CD14-positive monocyte (primary cell): ENCODE measurements around the gene OR2H2. TPM values are rescaled to one million over a fixed set of nuclear protein-coding genes. Genes with fewer than 3 reads are reported as not detected.

Source experiments
- DNase-seq, 3 donors: peaks; one replicate each; pipeline ENCODE4 v3.0.0-alpha.2; 2011 to 2022
- H2AFZ ChIP-seq: 2 replicates; pipeline ENCODE4 v1.6.0; 2012; ENCODE audit warnings: mild to moderate bottlenecking, low read depth, low read length, inconsistent platforms; ENCODE audit not compliant: insufficient read depth, poor library complexity, severe bottlenecking
- H3K27ac ChIP-seq, 2 donors: 1 replicate in 1 of 2; 2 replicates in 1 of 2; pipeline ENCODE4 v1.5.1; 2012 to 2013; ENCODE audit warnings: low read length in 2 of 2, control low read depth in 1 of 2, inconsistent platforms in 1 of 2, low read depth in 1 of 2, mild to moderate bottlenecking in 1 of 2
- H3K27me3 ChIP-seq, 2 donors: one replicate each; pipeline versions ENCODE4 v1.6.0 to v1.6.1; 2011 to 2013; ENCODE audit warnings: low read length in 2 of 2; ENCODE audit not compliant: control insufficient read depth in 2 of 2, insufficient read depth in 2 of 2
- H3K36me3 ChIP-seq, 2 donors: replicated peaks in 1 of 2; 1 replicate in 1 of 2; 2 replicates in 1 of 2; pipeline versions ENCODE4 v1.5.1 to v1.6.1; 2012 to 2013; ENCODE audit warnings: low read length in 2 of 2, control low read depth in 1 of 2, inconsistent platforms in 1 of 2, mild to moderate bottlenecking in 1 of 2; ENCODE audit not compliant: insufficient read depth in 2 of 2, control insufficient read depth in 1 of 2
- H3K4me1 ChIP-seq, 2 donors: 1 replicate in 1 of 2; 2 replicates in 1 of 2; pipeline versions ENCODE4 v1.5.1 to v1.6.1; 2012 to 2013; ENCODE audit warnings: low read length in 2 of 2, control low read depth in 1 of 2, inconsistent platforms in 1 of 2, mild to moderate bottlenecking in 1 of 2, moderate library complexity in 1 of 2; ENCODE audit not compliant: insufficient read depth in 2 of 2, control insufficient read depth in 1 of 2
- H3K4me2 ChIP-seq: replicated peaks from 2 replicates; pipeline ENCODE3; 2012; ENCODE audit warnings: low read length, moderate library complexity, mild to moderate bottlenecking; ENCODE audit not compliant: poor library complexity, severe bottlenecking; ENCODE audit errors: extremely low read depth
- H3K4me3 ChIP-seq, 3 experiments: fragments of 200-600 bp in 1 of 3; sonication (generic) in 1 of 3; replicated peaks in 1 of 3; 1 replicate in 2 of 3; 2 replicates in 1 of 3; pipeline ENCODE4 v1.5.1; 2011 to 2013; ENCODE audit warnings: low read length in 3 of 3, mild to moderate bottlenecking in 3 of 3, control low read depth in 2 of 3, low read depth in 2 of 3, inconsistent platforms in 1 of 3, moderate library complexity in 1 of 3
- H3K79me2 ChIP-seq: 2 replicates; pipeline ENCODE4 v1.6.0; 2012; ENCODE audit warnings: mild to moderate bottlenecking, control low read depth, inconsistent platforms, low read length, moderate library complexity; ENCODE audit not compliant: insufficient read depth
- H3K9ac ChIP-seq: 2 replicates; pipeline ENCODE4 v1.6.0; 2017; ENCODE audit warnings: low read length, mild to moderate bottlenecking; ENCODE audit not compliant: insufficient read depth, poor library complexity, severe bottlenecking
- H3K9me3 ChIP-seq, 2 donors: replicated peaks in 1 of 2; 1 replicate in 1 of 2; 2 replicates in 1 of 2; pipeline versions ENCODE4 v1.5.1 to v1.6.1; 2012 to 2013; ENCODE audit warnings: low read length in 2 of 2, control low read depth in 1 of 2; ENCODE audit not compliant: control insufficient read depth in 1 of 2, insufficient read depth in 1 of 2
- H4K20me1 ChIP-seq: 2 replicates; pipeline ENCODE4 v1.6.0; 2012; ENCODE audit warnings: mild to moderate bottlenecking, low read length, control low read depth, moderate library complexity; ENCODE audit not compliant: insufficient read depth
- H3K27ac Mint-ChIP-seq, 7 donors: one replicate each; pipeline ENCODE4 v1.8.0; 2020; ENCODE audit warnings: mild to moderate bottlenecking in 7 of 7, mixed read lengths in 7 of 7, moderate library complexity in 6 of 7, inconsistent platforms in 2 of 7
- H3K27me3 Mint-ChIP-seq, 3 donors: one replicate each; pipeline ENCODE4 v1.8.0; 2021 to 2022; ENCODE audit warnings: low read depth in 3 of 3, mild to moderate bottlenecking in 3 of 3, mixed read lengths in 3 of 3, moderate library complexity in 3 of 3, inconsistent platforms in 1 of 3
- H3K36me3 Mint-ChIP-seq, 2 donors: one replicate each; pipeline ENCODE4 v1.8.0; 2020; ENCODE audit warnings: mixed read lengths in 2 of 2, inconsistent platforms in 1 of 2, mild to moderate bottlenecking in 1 of 2
- H3K4me1 Mint-ChIP-seq: one replicate; pipeline ENCODE4 v1.8.0; 2020; ENCODE audit warnings: mild to moderate bottlenecking, mixed read lengths
- H3K4me3 Mint-ChIP-seq, 2 donors: one replicate each; pipeline ENCODE4 v1.8.0; 2020; ENCODE audit warnings: mild to moderate bottlenecking in 2 of 2, mixed read lengths in 2 of 2, moderate library complexity in 1 of 2
- H3K9me3 Mint-ChIP-seq, 7 donors: one replicate each; pipeline ENCODE4 v1.8.0; 2020 to 2022; ENCODE audit warnings: mixed read lengths in 7 of 7, mild to moderate bottlenecking in 6 of 7, moderate library complexity in 6 of 7, inconsistent platforms in 2 of 7
- WGBS: methylation state at CpG from one replicate; pipeline ENCODE4 v1.1.5; 2013; ENCODE audit warnings: missing lambda C conversion rate; ENCODE audit not compliant: insufficient coverage; 5-methylcytosine and 5-hydroxymethylcytosine counted together
- intact Hi-C, 2 donors: fragments of 100-400 bp; cut with micrococcal nuclease; formaldehyde crosslinking; loops; one replicate each; pipeline versions ENCODE4 v1.15.0 to v1.15.1; 2023
- polyA plus RNA-seq, 3 donors: library from polyadenylated mRNA; depleted of rRNA in 1 of 3; unstranded in 2 of 3; stranded (reverse) in 1 of 3; fragments of 300-500 nt in 2 of 3; fragments of >200 nt in 1 of 3; fragmentation: Illumina TruSeq in 2 of 3; gene quantifications; 1 replicate in 2 of 3; 2 replicates in 1 of 3; pipeline ENCODE4 v1.2.3, GENCODE V29; 2012 to 2021
- TF ChIP-seq, protein P1 (sequence below): fragments of 200-600 bp; IDR thresholded peaks from one replicate; pipeline ENCODE4 v1.8.0; 2022; ENCODE audit warnings: antibody characterized with exemption, mild to moderate bottlenecking

The OR2H2 gene
- polyA plus RNA-seq, 3 donors: not detected

DNA sequence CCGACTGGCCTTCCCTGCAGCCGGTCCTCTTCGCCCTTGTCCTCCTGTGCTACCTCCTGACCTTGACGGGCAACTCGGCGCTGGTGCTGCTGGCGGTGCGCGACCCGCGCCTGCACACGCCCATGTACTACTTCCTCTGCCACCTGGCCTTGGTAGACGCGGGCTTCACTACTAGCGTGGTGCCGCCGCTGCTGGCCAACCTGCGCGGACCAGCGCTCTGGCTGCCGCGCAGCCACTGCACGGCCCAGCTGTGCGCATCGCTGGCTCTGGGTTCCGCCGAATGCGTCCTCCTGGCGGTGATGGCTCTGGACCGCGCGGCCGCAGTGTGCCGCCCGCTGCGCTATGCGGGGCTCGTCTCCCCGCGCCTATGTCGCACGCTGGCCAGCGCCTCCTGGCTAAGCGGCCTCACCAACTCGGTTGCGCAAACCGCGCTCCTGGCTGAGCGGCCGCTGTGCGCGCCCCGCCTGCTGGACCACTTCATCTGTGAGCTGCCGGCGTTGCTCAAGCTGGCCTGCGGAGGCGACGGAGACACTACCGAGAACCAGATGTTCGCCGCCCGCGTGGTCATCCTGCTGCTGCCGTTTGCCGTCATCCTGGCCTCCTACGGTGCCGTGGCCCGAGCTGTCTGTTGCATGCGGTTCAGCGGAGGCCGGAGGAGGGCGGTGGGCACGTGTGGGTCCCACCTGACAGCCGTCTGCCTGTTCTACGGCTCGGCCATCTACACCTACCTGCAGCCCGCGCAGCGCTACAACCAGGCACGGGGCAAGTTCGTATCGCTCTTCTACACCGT, 31.5 kb upstream of the OR2H2 start:
- peak overlapping the region; percentile 54 to 91 for H3K4me3 Mint-ChIP-seq
- peaks cover 0 to 13% (median 5%) of the 10 kb centered on the region in 7 donors for H3K9me3 Mint-ChIP-seq
- peak overlapping the region; percentile 50 for H3K4me2 ChIP-seq
- H3K4me3 ChIP-seq: peak overlapping the region in 1 of 3 experiments; percentile 52
- TF ChIP-seq, protein P1, sequence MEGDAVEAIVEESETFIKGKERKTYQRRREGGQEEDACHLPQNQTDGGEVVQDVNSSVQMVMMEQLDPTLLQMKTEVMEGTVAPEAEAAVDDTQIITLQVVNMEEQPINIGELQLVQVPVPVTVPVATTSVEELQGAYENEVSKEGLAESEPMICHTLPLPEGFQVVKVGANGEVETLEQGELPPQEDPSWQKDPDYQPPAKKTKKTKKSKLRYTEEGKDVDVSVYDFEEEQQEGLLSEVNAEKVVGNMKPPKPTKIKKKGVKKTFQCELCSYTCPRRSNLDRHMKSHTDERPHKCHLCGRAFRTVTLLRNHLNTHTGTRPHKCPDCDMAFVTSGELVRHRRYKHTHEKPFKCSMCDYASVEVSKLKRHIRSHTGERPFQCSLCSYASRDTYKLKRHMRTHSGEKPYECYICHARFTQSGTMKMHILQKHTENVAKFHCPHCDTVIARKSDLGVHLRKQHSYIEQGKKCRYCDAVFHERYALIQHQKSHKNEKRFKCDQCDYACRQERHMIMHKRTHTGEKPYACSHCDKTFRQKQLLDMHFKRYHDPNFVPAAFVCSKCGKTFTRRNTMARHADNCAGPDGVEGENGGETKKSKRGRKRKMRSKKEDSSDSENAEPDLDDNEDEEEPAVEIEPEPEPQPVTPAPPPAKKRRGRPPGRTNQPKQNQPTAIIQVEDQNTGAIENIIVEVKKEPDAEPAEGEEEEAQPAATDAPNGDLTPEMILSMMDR: no peak
- H3K36me3 Mint-ChIP-seq: peaks cover 0 to 7% of the 10 kb centered on the region in 2 donors
- peak overlapping the region in 1 of 7 donors; percentile 51 for H3K27ac Mint-ChIP-seq
- peak; percentile 10 to 42 (median 18) for DNase-seq
- no peak overlapping the region for H3K9ac ChIP-seq
- no peaks in the 10 kb centered on the region for H3K36me3 ChIP-seq
- H3K4me1 Mint-ChIP-seq: peaks cover 16% of the 10 kb centered on the region
- peaks cover 41 to 46% of the 10 kb centered on the region in 2 donors for H3K27me3 ChIP-seq
- intact Hi-C loops: no loop called here
- H3K27ac ChIP-seq: no peak overlapping the region
- 2% methylated on average over 76 of the region's 83 CpGs for WGBS
- H3K27me3 Mint-ChIP-seq: peaks cover 46 to 58% (median 54%) of the 10 kb centered on the region in 3 donors
- H2AFZ ChIP-seq: no peak overlapping the region
- peaks cover 0 to 12% of the 10 kb centered on the region in 2 donors for H3K9me3 ChIP-seq
- H4K20me1 ChIP-seq: no peaks in the 10 kb centered on the region
- no peaks in the 10 kb centered on the region for H3K79me2 ChIP-seq
- peaks cover 15 to 16% of the 10 kb centered on the region in 2 donors for H3K4me1 ChIP-seq

DNA sequence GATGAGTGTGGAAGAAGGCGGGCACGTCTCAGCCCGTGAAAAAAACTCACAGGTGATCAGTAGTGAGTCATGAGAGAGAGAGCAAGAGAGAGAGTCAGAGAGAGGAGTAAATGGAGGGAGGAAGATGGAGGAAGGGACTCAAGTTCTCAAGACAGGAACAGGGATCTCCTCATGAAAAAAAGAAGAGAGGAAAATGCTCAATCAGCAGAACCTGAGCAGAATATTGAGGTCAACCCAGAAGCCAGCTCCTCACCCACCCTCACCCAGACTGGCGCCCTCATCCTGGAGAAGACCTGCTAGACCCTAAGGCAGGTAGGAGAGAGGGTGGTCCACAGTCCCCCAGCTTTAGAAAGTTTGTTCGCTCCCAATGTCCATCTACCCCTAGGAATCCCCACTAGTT, 30.2 kb upstream of the OR2H2 start:
- Histone ChIP-seq H2AFZ (no peak overlapping the region), H3K9me3 (peaks cover 0 to 12% of the 10 kb centered on the region in 2 donors), H3K27me3 (peaks cover 43 to 46% of the 10 kb centered on the region in 2 donors), H3K4me2 (no peak overlapping the region), H3K27ac (no peak overlapping the region), H3K4me3 (no peak overlapping the region), H3K36me3 (no peaks in the 10 kb centered on the region), H4K20me1 (no peaks in the 10 kb centered on the region), H3K4me1 (peaks cover 15 to 16% of the 10 kb centered on the region in 2 donors), H3K79me2 (no peaks in the 10 kb centered on the region), H3K9ac (no peak overlapping the region)
- Mint-ChIP-seq H3K27me3 (peaks cover 54 to 55% (median 54%) of the 10 kb centered on the region in 3 donors), H3K4me3 (peak overlapping the region in 1 of 2 donors; percentile 91), H3K36me3 (peaks cover 0 to 7% of the 10 kb centered on the region in 2 donors), H3K27ac (peak overlapping the region in 1 of 7 donors; percentile 2), H3K9me3 (peaks cover 0 to 13% (median 5%) of the 10 kb centered on the region in 7 donors), H3K4me1 (peaks cover 16% of the 10 kb centered on the region)
- intact Hi-C loops: no loop called here
- TF ChIP-seq, protein P1: no peak
- 78% methylated on average over 3 of the region's 5 CpGs for WGBS
- DNase-seq: no peak
